ENCODE measurements around the gene CA10.

DNA sequence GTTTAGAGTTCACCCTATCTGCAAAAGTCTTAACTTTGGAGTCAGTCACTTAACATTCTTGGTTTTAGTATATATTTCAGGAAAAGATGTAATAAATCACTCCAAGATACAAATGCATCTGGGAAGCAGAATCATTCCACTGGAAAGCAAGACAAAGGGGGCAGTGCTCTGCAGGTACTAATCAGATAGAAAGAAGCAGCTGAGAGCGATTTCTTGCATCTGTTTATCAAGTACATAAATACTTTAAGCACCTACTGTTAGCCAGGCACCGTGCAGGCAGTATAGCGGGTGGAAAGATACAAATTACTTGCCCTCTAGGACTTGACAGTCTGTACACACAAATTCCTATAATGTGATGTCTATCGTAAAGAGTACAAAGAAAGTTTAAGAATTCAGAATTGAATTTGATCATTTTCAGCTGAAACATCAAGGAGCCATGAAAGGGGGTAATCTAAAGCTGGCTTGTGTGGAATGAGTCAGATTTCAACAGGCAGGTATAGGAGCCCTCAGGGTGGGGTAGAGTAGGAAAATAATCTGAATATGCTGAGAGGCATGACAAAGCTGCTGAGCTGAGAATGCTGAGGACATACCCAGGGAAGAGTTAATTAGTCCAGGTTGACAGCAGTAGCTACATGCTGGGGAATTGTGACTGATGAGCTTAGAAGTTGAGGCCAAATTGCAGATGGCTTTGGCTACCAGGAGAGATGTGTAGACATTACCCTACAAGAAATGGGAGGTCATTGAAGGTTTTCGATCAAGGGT is 110.2 kb downstream of the CA10 start:
- TF ChIP-seq, protein P1, sequence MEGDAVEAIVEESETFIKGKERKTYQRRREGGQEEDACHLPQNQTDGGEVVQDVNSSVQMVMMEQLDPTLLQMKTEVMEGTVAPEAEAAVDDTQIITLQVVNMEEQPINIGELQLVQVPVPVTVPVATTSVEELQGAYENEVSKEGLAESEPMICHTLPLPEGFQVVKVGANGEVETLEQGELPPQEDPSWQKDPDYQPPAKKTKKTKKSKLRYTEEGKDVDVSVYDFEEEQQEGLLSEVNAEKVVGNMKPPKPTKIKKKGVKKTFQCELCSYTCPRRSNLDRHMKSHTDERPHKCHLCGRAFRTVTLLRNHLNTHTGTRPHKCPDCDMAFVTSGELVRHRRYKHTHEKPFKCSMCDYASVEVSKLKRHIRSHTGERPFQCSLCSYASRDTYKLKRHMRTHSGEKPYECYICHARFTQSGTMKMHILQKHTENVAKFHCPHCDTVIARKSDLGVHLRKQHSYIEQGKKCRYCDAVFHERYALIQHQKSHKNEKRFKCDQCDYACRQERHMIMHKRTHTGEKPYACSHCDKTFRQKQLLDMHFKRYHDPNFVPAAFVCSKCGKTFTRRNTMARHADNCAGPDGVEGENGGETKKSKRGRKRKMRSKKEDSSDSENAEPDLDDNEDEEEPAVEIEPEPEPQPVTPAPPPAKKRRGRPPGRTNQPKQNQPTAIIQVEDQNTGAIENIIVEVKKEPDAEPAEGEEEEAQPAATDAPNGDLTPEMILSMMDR (IDR thresholded peaks at IDR 0.05; ENCODE audit: extremely low read depth in 1 of 2, insufficient read depth in 1 of 2, low read depth in 1 of 2, low read length in 2 of 2): no peak
- TF ChIP-seq POLR2A (IDR thresholded peaks at IDR 0.05; ENCODE audit: low read depth, low read length): no peak
- TF ChIP-seq JUN (IDR thresholded peaks at IDR 0.05; ENCODE audit: borderline replicate concordance, insufficient read depth, insufficient read length, low read depth): no peak
- TF ChIP-seq GATA2 (IDR thresholded peaks at IDR 0.05; ENCODE audit: insufficient read depth, insufficient read length, low read depth, low read length): no peak
